PFSK-1 (cell line): ENCODE data around the gene LRRC7.

ENCODE experiments used
- FOXP2 ChIP-seq: optimal IDR thresholded peaks from 2 replicates; pipeline ENCODE3; 2011; ENCODE audit warnings: borderline replicate concordance, control low read depth, inconsistent platforms; ENCODE audit not compliant: insufficient read depth; ENCODE audit errors: extremely low read length, extremely low read depth
- POLR2AphosphoS5 ChIP-seq: IDR thresholded peaks from 2 replicates; pipeline ENCODE4 v1.6.1; 2012; ENCODE audit warnings: low read depth, mild to moderate bottlenecking, control low read depth, low read length, moderate library complexity
- REST ChIP-seq, 2 experiments: IDR thresholded peaks; 2 replicates each; pipeline versions ENCODE4 v1.6.1 to v1.8.0; 2011 to 2012; ENCODE audit warnings: low read depth in 2 of 2, low read length in 2 of 2, control low read depth in 1 of 2, inconsistent platforms in 1 of 2, mild to moderate bottlenecking in 1 of 2, moderate library complexity in 1 of 2; ENCODE audit not compliant: insufficient read depth in 1 of 2
- SIN3A ChIP-seq: IDR thresholded peaks from 2 replicates; pipeline ENCODE4 v1.6.1; 2012; ENCODE audit warnings: mild to moderate bottlenecking, low read length, moderate library complexity, borderline replicate concordance; ENCODE audit not compliant: insufficient read depth
- TAF1 ChIP-seq: IDR thresholded peaks from 2 replicates; pipeline ENCODE4 v1.6.1; 2012; ENCODE audit warnings: low read length, control low read depth, borderline replicate concordance; ENCODE audit not compliant: insufficient read depth

Gene LRRC7

GRCh38 chr1:69613414-69613813, 45.7 kb downstream of the LRRC7 start:
- TF ChIP-seq POLR2AphosphoS5 (no peak), TAF1 (no peak), FOXP2 (no peak), REST (IDR thresholded peaks at IDR 0.05; ENCODE audit: insufficient read depth in 1 of 2, low read depth in 2 of 2, low read length in 2 of 2) (no peak), SIN3A (no peak)

GRCh38 chr1:69638673-69639072, 71.0 kb downstream of the LRRC7 start:
- TF ChIP-seq SIN3A = no peak
- TF ChIP-seq FOXP2 = no peak
- TF ChIP-seq REST (IDR thresholded peaks at IDR 0.05; ENCODE audit: insufficient read depth in 1 of 2, low read depth in 2 of 2, low read length in 2 of 2) = no peak
- TF ChIP-seq TAF1 = no peak
- no peak for TF ChIP-seq POLR2AphosphoS5

- no peak for TF ChIP-seq FOXP2
- TF ChIP-seq TAF1 = no peak
- TF ChIP-seq POLR2AphosphoS5 = no peak
- TF ChIP-seq SIN3A = no peak
- no peak for TF ChIP-seq REST (IDR thresholded peaks at IDR 0.05; ENCODE audit: insufficient read depth in 1 of 2, low read depth in 2 of 2, low read length in 2 of 2)
These were observed 71.4 kb downstream of the LRRC7 start for GRCh38 chr1:69639159-69639558.

GRCh38 chr1:69643266-69643665, 75.5 kb downstream of the LRRC7 start:
- TF ChIP-seq TAF1 = no peak
- no peak for TF ChIP-seq REST (IDR thresholded peaks at IDR 0.05; ENCODE audit: insufficient read depth in 1 of 2, low read depth in 2 of 2, low read length in 2 of 2)
- TF ChIP-seq POLR2AphosphoS5 = no peak
- no peak for TF ChIP-seq FOXP2
- TF ChIP-seq SIN3A = no peak

GRCh38 chr1:69645477-69645876, 77.8 kb downstream of the LRRC7 start:
- TF ChIP-seq REST (IDR thresholded peaks at IDR 0.05; ENCODE audit: insufficient read depth in 1 of 2, low read depth in 2 of 2, low read length in 2 of 2) (no peak), POLR2AphosphoS5 (no peak), TAF1 (no peak), FOXP2 (no peak), SIN3A (no peak)
